GM19395 (cell line): ENCODE results near the gene NDNF.

Experiments used
- ATAC-seq: cut with Tn5 transposase; IDR thresholded peaks from one replicate; pipeline ENCODE4 v1.9.1; 2021; ENCODE audit warnings: mild to moderate bottlenecking, moderate library complexity; ENCODE audit not compliant: unreplicated experiment

NDNF gene

GRCh38 chr4:121071640-121072223 lies 603 bp downstream of the NDNF start:
- no peak for ATAC-seq

- ATAC-seq = no peak
These were observed 1.4 kb downstream of the NDNF start for GRCh38 chr4:121070696-121071639.

GRCh38 chr4:121070274-121070673 lies 2.1 kb downstream of the NDNF start:
- no peak for ATAC-seq

GRCh38 chr4:121069430-121069829 lies 2.9 kb downstream of the NDNF start:
- no peak for ATAC-seq

- no peak for ATAC-seq
These were observed 7.9 kb downstream of the NDNF start for GRCh38 chr4:121064482-121064881.

- ATAC-seq = no peak
These were observed 9.8 kb downstream of the NDNF start for GRCh38 chr4:121062521-121062920.

GRCh38 chr4:121061861-121062260 lies 10.5 kb downstream of the NDNF start:
- no peak for ATAC-seq

GRCh38 chr4:121061215-121061614 lies 11.1 kb downstream of the NDNF start:
- ATAC-seq = no peak

- no peak for ATAC-seq
These were observed 14.8 kb downstream of the NDNF start for GRCh38 chr4:121057466-121057922.

- ATAC-seq = no peak
These were observed 16.3 kb downstream of the NDNF start for GRCh38 chr4:121056066-121056465.

GRCh38 chr4:121054373-121054772 lies 18.0 kb downstream of the NDNF start:
- no peak for ATAC-seq

- ATAC-seq = no peak
These were observed 18.7 kb downstream of the NDNF start for GRCh38 chr4:121053601-121054143.

GRCh38 chr4:121050300-121050699 lies 22.0 kb downstream of the NDNF start:
- ATAC-seq = no peak

GRCh38 chr4:121049072-121049599 lies 23.2 kb downstream of the NDNF start:
- no peak for ATAC-seq

GRCh38 chr4:121048165-121048564 lies 24.2 kb downstream of the NDNF start:
- ATAC-seq = no peak

- peak; percentile 100 for ATAC-seq
These were observed 30.8 kb downstream of the NDNF start for GRCh38 chr4:121041307-121042090.

GRCh38 chr4:121034017-121034416 lies 38.3 kb downstream of the NDNF start:
- ATAC-seq = no peak

GRCh38 chr4:121030711-121031110 lies 41.6 kb downstream of the NDNF start:
- no peak for ATAC-seq

- no peak for ATAC-seq
These were observed 42.2 kb downstream of the NDNF start for GRCh38 chr4:121030131-121030530.

GRCh38 chr4:121026034-121026433 lies 46.3 kb downstream of the NDNF start:
- no peak for ATAC-seq

- ATAC-seq = no peak
These were observed 46.8 kb downstream of the NDNF start for GRCh38 chr4:121025540-121025939.
